HEK293T (cell line): ENCODE measurements around the gene LGALS1.

Source experiments
- LEF1 ChIP-seq: fragments of 450-650 bp; IDR thresholded peaks from 2 replicates; pipeline ENCODE4 v1.6.1; 2017; ENCODE audit warnings: mild to moderate bottlenecking, borderline replicate concordance
- NFRKB ChIP-seq: fragments of 450-650 bp; IDR thresholded peaks from 2 replicates; pipeline ENCODE4 v1.6.1; 2016; ENCODE audit warnings: mild to moderate bottlenecking, moderate library complexity
- TARDBP ChIP-seq: fragments of 450-650 bp; IDR thresholded peaks from 2 replicates; pipeline ENCODE4 v1.6.1; 2016
- ZNF384 ChIP-seq: fragments of 450-650 bp; IDR thresholded peaks from 2 replicates; pipeline ENCODE4 v1.6.1; 2016

GRCh38 chr22:37704645-37705044, 29.2 kb downstream of the LGALS1 start:
- no peak for TF ChIP-seq TARDBP
- no peak for TF ChIP-seq LEF1
- TF ChIP-seq NFRKB: no peak
- TF ChIP-seq ZNF384: 0 out of 2 replicates have a peak, but pooled peaks have one; percentile 20
